ENCODE data around the gene BACH1. TPM values are rescaled to one million over a fixed set of nuclear protein-coding genes. Genes with fewer than 3 reads are reported as not detected.
A peak's percentile ranks its signal among the peaks of the same experiment; 100 is the strongest.

Gene BACH1
- total RNA-seq, 1 donor from 2014 or later = 123 TPM

GRCh38 chr21:29315131-29315749 lies 16.5 kb downstream of the BACH1 start:
- no peak for DNase-seq (ENCODE audit: low spot score)
- peak overlapping the region; percentile 55 for H3K27ac Mint-ChIP-seq (ENCODE audit: unreplicated experiment)
- no peak for TF ChIP-seq CTCF (IDR thresholded peaks at IDR 0.05)
- peaks cover 6% of the 10 kb centered on the region for H3K36me3 Mint-ChIP-seq (ENCODE audit: low read depth)
- no peaks in the 10 kb centered on the region for H3K27me3 Mint-ChIP-seq (ENCODE audit: low read depth)
- H3K4me3 Mint-ChIP-seq (ENCODE audit: unreplicated experiment) = no peak overlapping the region
- peaks cover 90% of the 10 kb centered on the region for H3K4me1 Mint-ChIP-seq (ENCODE audit: low read depth)
- peaks cover 2% of the 10 kb centered on the region for H3K9me3 Mint-ChIP-seq (ENCODE audit: low read depth)

GRCh38 chr21:29316029-29316742 lies 17.5 kb downstream of the BACH1 start:
- H3K4me1 Mint-ChIP-seq (ENCODE audit: low read depth) = peaks cover 92% of the 10 kb centered on the region
- H3K9me3 Mint-ChIP-seq (ENCODE audit: low read depth) = no peaks in the 10 kb centered on the region
- no peak overlapping the region for H3K27ac Mint-ChIP-seq (ENCODE audit: unreplicated experiment)
- no peak for DNase-seq (ENCODE audit: low spot score)
- H3K4me3 Mint-ChIP-seq (ENCODE audit: unreplicated experiment) = no peak overlapping the region
- H3K36me3 Mint-ChIP-seq (ENCODE audit: low read depth) = peaks cover 2% of the 10 kb centered on the region
- TF ChIP-seq CTCF (IDR thresholded peaks at IDR 0.05) = no peak
- no peaks in the 10 kb centered on the region for H3K27me3 Mint-ChIP-seq (ENCODE audit: low read depth)

- H3K4me3 Mint-ChIP-seq (ENCODE audit: unreplicated experiment) = no peak overlapping the region
These were observed 18.1 kb downstream of the BACH1 start for GRCh38 chr21:29316806-29317205.

GRCh38 chr21:29318354-29318753 lies 19.6 kb downstream of the BACH1 start:
- no peak for TF ChIP-seq CTCF (IDR thresholded peaks at IDR 0.05)
- H3K9me3 Mint-ChIP-seq (ENCODE audit: low read depth) = no peaks in the 10 kb centered on the region
- H3K27me3 Mint-ChIP-seq (ENCODE audit: low read depth) = no peaks in the 10 kb centered on the region
- H3K27ac Mint-ChIP-seq (ENCODE audit: unreplicated experiment) = peak overlapping the region; percentile 76
- DNase-seq (ENCODE audit: low spot score) = no peak
- peaks cover 81% of the 10 kb centered on the region for H3K4me1 Mint-ChIP-seq (ENCODE audit: low read depth)
- H3K4me3 Mint-ChIP-seq (ENCODE audit: unreplicated experiment) = no peak overlapping the region
- H3K36me3 Mint-ChIP-seq (ENCODE audit: low read depth) = peaks cover 9% of the 10 kb centered on the region

More at GRCh38 chr21:29316806-29317205, 18.1 kb downstream of the BACH1 start:
- no peaks in the 10 kb centered on the region for H3K9me3 Mint-ChIP-seq (ENCODE audit: low read depth)
- no peak overlapping the region for H3K27ac Mint-ChIP-seq (ENCODE audit: unreplicated experiment)
- peaks cover 5% of the 10 kb centered on the region for H3K36me3 Mint-ChIP-seq (ENCODE audit: low read depth)
- no peak for DNase-seq (ENCODE audit: low spot score)
- peaks cover 91% of the 10 kb centered on the region for H3K4me1 Mint-ChIP-seq (ENCODE audit: low read depth)
- TF ChIP-seq CTCF (IDR thresholded peaks at IDR 0.05) = no peak
- H3K27me3 Mint-ChIP-seq (ENCODE audit: low read depth) = no peaks in the 10 kb centered on the region

- H3K4me3 Mint-ChIP-seq (ENCODE audit: unreplicated experiment) = no peak overlapping the region
- no peaks in the 10 kb centered on the region for H3K9me3 Mint-ChIP-seq (ENCODE audit: low read depth)
- H3K36me3 Mint-ChIP-seq (ENCODE audit: low read depth) = peaks cover 11% of the 10 kb centered on the region
- TF ChIP-seq CTCF (IDR thresholded peaks at IDR 0.05) = no peak
- peaks cover 76% of the 10 kb centered on the region for H3K4me1 Mint-ChIP-seq (ENCODE audit: low read depth)
- no peak overlapping the region for H3K27ac Mint-ChIP-seq (ENCODE audit: unreplicated experiment)
- H3K27me3 Mint-ChIP-seq (ENCODE audit: low read depth) = no peaks in the 10 kb centered on the region
- no peak for DNase-seq (ENCODE audit: low spot score)
These were observed 21.3 kb downstream of the BACH1 start for GRCh38 chr21:29320031-29320430.
